Effector memory CD4-positive, alpha-beta T cell (primary cell): Measurements from ENCODE around the gene S100A4.
"Not testable (repeated sequence)": the region's sequence is repeated elsewhere in the genome, so short reads cannot be mapped to it uniquely, and the experiment has no call there.

Experiments
- DNase-seq, 3 donors: peaks; one replicate each; pipeline ENCODE4 v3.0.0-alpha.2; 2020
- H3K27ac ChIP-seq: 2 replicates; pipeline ENCODE4 v1.7.0; 2013; ENCODE audit warnings: mild to moderate bottlenecking, low read length, moderate library complexity; ENCODE audit not compliant: insufficient read depth, poor library complexity, severe bottlenecking
- H3K27me3 ChIP-seq: replicated peaks from 2 replicates; pipeline ENCODE4 v1.7.0; 2013; ENCODE audit warnings: mild to moderate bottlenecking, low read length; ENCODE audit not compliant: insufficient read depth, control insufficient read depth, poor library complexity, severe bottlenecking
- H3K36me3 ChIP-seq: 2 replicates; pipeline ENCODE4 v1.7.0; 2013; ENCODE audit warnings: mild to moderate bottlenecking, low read length, moderate library complexity; ENCODE audit not compliant: control insufficient read depth, insufficient read depth
- H3K4me1 ChIP-seq: 2 replicates; pipeline ENCODE4 v1.7.0; 2013; ENCODE audit warnings: low read length, mild to moderate bottlenecking; ENCODE audit not compliant: control insufficient read depth, insufficient read depth, poor library complexity, severe bottlenecking
- H3K4me3 ChIP-seq: 2 replicates; pipeline ENCODE4 v1.7.0; 2013; ENCODE audit warnings: low read length, low read depth, mild to moderate bottlenecking; ENCODE audit not compliant: insufficient read depth, poor library complexity, severe bottlenecking
- H3K9me3 ChIP-seq: 2 replicates; pipeline ENCODE4 v1.7.0; 2013; ENCODE audit warnings: mild to moderate bottlenecking, low read length, moderate library complexity; ENCODE audit not compliant: control insufficient read depth

The S100A4 gene

GRCh38 chr1:153578936-153579335, 33.3 kb upstream of the S100A4 start:
- Histone ChIP-seq H3K27ac (no peak overlapping the region), H3K4me1 (no peaks in the 10 kb centered on the region), H3K9me3 (no peaks in the 10 kb centered on the region), H3K27me3 (no peaks in the 10 kb centered on the region), H3K4me3 (no peak overlapping the region), H3K36me3 (no peaks in the 10 kb centered on the region)
- DNase-seq = no peak

- H3K4me3 ChIP-seq = no peak overlapping the region
- H3K4me1 ChIP-seq = no peaks in the 10 kb centered on the region
These were observed 32.9 kb upstream of the S100A4 start for GRCh38 chr1:153578490-153578889.

GRCh38 chr1:153577624-153578051, 32.0 kb upstream of the S100A4 start:
- H3K27me3 ChIP-seq = no peaks in the 10 kb centered on the region
- H3K4me3 ChIP-seq = no peak overlapping the region
- no peak overlapping the region for H3K27ac ChIP-seq
- H3K4me1 ChIP-seq = no peaks in the 10 kb centered on the region
- H3K9me3 ChIP-seq = no peaks in the 10 kb centered on the region
- DNase-seq = no peak
- H3K36me3 ChIP-seq = no peaks in the 10 kb centered on the region

More at GRCh38 chr1:153578490-153578889, 32.9 kb upstream of the S100A4 start:
- Histone ChIP-seq H3K9me3 (no peaks in the 10 kb centered on the region), H3K27me3 (no peaks in the 10 kb centered on the region), H3K36me3 (no peaks in the 10 kb centered on the region), H3K27ac (no peak overlapping the region)
- no peak for DNase-seq

GRCh38 chr1:153577138-153577537, 31.5 kb upstream of the S100A4 start:
- H3K4me1 ChIP-seq = no peaks in the 10 kb centered on the region
- H3K36me3 ChIP-seq = no peaks in the 10 kb centered on the region
- no peak overlapping the region for H3K4me3 ChIP-seq
- DNase-seq = no peak
- no peaks in the 10 kb centered on the region for H3K9me3 ChIP-seq
- H3K27ac ChIP-seq = no peak overlapping the region
- H3K27me3 ChIP-seq = no peaks in the 10 kb centered on the region

GRCh38 chr1:153575497-153575896, 29.9 kb upstream of the S100A4 start:
- DNase-seq, H3K27ac ChIP-seq, H3K36me3 ChIP-seq, H3K4me1 ChIP-seq, H3K9me3 ChIP-seq, H3K4me3 ChIP-seq, H3K27me3 ChIP-seq: not testable (repeated sequence)

- not testable (repeated sequence) for H3K4me3 ChIP-seq, H3K27ac ChIP-seq, H3K27me3 ChIP-seq, H3K36me3 ChIP-seq, DNase-seq, H3K9me3 ChIP-seq, H3K4me1 ChIP-seq
These were observed 29.5 kb upstream of the S100A4 start for GRCh38 chr1:153575081-153575491.

GRCh38 chr1:153573351-153573750, 27.7 kb upstream of the S100A4 start:
- no peaks in the 10 kb centered on the region for H3K9me3 ChIP-seq
- no peak for DNase-seq
- no peak overlapping the region for H3K4me3 ChIP-seq
- peaks cover 2% of the 10 kb centered on the region for H3K4me1 ChIP-seq
- no peak overlapping the region for H3K27ac ChIP-seq
- H3K36me3 ChIP-seq = no peaks in the 10 kb centered on the region
- H3K27me3 ChIP-seq = no peaks in the 10 kb centered on the region

GRCh38 chr1:153572569-153573015, 27.0 kb upstream of the S100A4 start:
- H3K27me3 ChIP-seq = no peaks in the 10 kb centered on the region
- H3K36me3 ChIP-seq = no peaks in the 10 kb centered on the region
- no peak overlapping the region for H3K27ac ChIP-seq
- no peak overlapping the region for H3K4me3 ChIP-seq
- H3K9me3 ChIP-seq = no peaks in the 10 kb centered on the region
- peak in 1 of 3 donors; percentile 13 for DNase-seq
- H3K4me1 ChIP-seq = peaks cover 9% of the 10 kb centered on the region

GRCh38 chr1:153571706-153572105, 26.1 kb upstream of the S100A4 start:
- Histone ChIP-seq H3K4me3 (no peak overlapping the region), H3K9me3 (no peaks in the 10 kb centered on the region), H3K4me1 (peaks cover 14% of the 10 kb centered on the region), H3K27me3 (no peaks in the 10 kb centered on the region), H3K36me3 (no peaks in the 10 kb centered on the region), H3K27ac (no peak overlapping the region)
- no peak for DNase-seq

- Histone ChIP-seq H3K4me1 (peaks cover 21% of the 10 kb centered on the region), H3K9me3 (no peaks in the 10 kb centered on the region), H3K27ac (no peak overlapping the region), H3K36me3 (no peaks in the 10 kb centered on the region), H3K4me3 (no peak overlapping the region), H3K27me3 (no peaks in the 10 kb centered on the region)
- DNase-seq = no peak
These were observed 25.3 kb upstream of the S100A4 start for GRCh38 chr1:153570874-153571273.

- no peak overlapping the region for H3K4me3 ChIP-seq
- no peak for DNase-seq
- peaks cover 28% of the 10 kb centered on the region for H3K4me1 ChIP-seq
- H3K9me3 ChIP-seq = no peaks in the 10 kb centered on the region
- H3K27ac ChIP-seq = no peak overlapping the region
- H3K27me3 ChIP-seq = no peaks in the 10 kb centered on the region
- no peaks in the 10 kb centered on the region for H3K36me3 ChIP-seq
These were observed 23.9 kb upstream of the S100A4 start for GRCh38 chr1:153569465-153569864.
